Measurements from ENCODE around the gene RAVER1.
"Not testable (repeated sequence)": the region's sequence is repeated elsewhere in the genome, so short reads cannot be mapped to it uniquely, and the experiment has no call there.

Gene RAVER1

DNA sequence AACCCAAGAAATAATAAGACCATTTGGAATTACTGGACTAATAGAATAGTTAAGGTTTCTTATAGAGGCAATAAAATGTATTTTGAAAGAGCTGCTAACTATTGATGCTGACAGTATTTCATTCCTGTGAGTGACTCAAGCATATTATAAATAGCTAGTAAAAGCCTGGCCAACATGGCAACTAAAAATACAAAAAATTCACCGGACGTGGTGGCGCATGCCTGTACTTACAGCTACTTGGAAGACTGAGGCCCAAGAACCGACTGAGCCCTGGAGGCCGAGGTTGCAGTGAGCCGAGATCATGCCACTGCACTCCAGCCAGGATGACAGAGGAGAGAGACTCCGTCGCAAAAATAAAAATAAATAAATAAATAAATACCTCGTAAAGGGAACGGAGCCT is 11.5 kb upstream of the RAVER1 start:
- no peak for DNase-seq

DNA sequence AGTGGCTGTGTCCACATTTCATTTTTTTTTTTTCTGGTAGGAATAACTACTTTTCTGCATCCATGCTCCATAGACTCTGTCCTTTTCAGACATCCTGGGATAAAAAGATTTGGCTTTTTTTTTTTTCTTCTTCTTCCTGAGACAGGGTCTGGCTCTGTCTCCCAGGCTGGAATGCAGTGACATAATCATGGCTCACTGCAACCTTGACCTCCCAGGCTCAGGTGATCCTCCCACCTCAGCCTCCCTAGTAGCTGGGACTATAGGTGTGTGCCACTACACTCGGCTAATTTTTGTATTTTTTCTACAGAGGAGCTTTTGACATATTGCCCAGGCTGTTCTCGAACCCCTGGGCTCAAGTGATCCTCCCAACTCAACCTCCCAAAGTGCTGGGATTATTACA is 10.2 kb upstream of the RAVER1 start:
- no peak for DNase-seq

DNA sequence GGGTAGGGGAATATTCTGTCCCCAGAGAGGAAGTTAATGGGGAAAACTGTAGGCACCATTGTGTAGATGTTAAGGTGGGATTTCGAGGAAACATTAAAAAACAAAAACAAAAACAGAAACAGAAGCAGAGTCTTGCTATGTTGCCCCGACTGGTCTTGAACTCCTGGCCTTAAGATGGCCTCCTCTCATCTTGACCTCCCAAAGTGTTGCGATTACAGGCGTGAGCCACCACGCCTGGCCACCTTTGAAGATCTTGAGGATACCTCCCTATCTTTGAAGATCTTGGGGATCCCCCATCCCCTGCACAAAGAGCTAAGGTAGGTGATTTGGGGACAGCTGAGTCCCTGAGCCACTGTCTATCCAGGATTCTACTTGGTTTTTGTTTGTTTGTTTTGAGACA is 6.6 kb upstream of the RAVER1 start:
- DNase-seq = no peak

DNA sequence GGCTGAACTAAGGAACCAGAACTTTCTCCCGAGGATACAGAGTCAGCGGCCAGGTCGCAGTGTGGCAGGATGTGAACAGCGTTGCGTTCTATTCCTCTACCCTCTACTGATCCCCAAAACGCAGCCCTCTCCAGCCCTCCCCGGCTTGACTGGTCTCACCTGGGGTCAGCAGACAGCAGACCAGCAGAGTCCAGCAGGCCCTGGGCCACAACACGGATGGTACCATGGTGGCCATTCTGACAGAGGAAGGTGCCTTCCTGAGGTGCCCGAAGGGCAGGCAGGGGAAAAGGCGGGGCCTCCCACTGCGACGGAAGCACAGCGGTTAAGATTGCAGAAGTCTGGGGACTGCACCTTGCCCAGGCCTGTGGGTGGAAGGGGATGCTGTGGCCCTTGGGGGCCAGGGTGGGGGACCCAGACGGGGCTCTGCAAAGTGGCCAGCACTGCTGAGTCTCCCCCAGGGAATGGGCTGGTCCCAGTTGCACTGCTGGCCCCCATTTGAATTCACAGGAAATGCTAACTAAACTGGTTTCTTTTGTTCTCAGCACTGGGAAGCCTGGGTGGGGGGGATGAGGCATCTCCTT is 6.1 kb upstream of the RAVER1 start, which contains the start of gene ICAM3:
Gene ICAM3 (minus strand): TSS at position 245 of the 581 bp plus-strand sequence. CDS start 10 bp downstream, at position 235.
- no peak for DNase-seq

DNA sequence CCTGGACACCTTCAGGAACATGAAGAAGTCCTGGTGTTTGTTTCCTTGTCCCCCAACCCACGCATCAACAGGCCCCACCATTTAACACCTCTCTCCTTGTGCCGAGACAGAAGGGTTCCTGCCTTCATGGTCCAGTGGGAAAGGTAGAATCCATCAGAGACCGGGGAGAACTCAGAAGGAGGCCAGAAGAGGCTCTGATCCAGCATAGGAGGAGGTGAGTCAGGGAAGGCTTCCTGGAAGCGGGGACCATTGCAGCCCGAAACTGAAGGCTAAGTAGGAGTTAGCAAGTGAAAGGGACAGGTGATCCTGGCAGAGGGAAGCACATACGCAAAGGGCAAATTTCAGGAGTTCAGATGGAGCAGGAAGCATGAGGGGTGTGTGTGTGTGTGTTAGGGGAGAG is 5.6 kb upstream of the RAVER1 start:
- DNase-seq = no peak

- DNase-seq = not testable (repeated sequence)
These were observed 3.4 kb upstream of the RAVER1 start for GRCh38 chr19:10336725-10337124.

- peak in 18 of 56 donors; percentile 2 to 50 (median 13) for DNase-seq
These were observed 2.1 kb upstream of the RAVER1 start for GRCh38 chr19:10335352-10335985.

- peak in 54 of 56 donors; percentile 4 to 83 (median 58) for DNase-seq
These were observed 1.4 kb upstream of the RAVER1 start for GRCh38 chr19:10334588-10335351.

DNA sequence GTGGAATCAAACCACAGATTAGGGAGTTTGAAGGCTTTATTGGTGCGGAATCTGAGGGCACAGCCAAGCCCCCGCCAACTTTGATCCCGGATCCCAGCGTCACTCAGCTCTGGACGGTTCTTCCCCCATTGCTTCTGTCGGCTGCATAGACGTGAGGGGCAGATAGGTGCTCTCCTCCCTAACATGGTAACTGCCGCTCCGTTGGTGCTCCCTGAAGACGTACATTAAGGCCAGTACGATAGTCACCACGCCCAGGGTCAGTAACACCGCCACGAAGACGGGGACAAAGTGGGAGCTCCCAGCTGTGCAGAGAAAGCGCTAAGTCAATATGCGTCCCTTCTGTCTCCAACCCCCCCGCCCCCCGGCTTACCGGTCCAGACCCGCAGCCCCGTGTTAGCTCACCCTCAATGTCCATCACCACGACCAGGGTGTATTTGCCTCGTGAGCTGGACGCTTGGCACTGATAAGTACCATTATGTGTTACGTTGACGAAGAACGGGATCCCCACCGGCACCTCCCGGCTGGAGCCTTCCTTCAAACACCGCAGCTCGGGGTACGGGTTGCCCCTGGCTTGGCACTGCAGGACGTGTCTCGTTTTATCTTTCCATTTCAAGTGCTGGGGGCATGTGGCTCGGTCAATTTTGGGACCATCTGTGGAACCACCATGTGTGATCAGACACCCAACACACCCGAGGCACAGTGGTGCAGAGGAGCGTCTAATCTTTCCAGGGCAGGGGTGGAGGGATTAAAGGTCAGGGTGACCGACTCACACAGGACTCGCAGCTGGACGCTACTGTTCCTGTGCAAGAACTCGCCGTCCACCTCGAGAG is 644 bp upstream of the RAVER1 start:
- DNase-seq = no peak

GRCh38 chr19:10332158-10332964 is 968 bp downstream of the RAVER1 start:
- no peak for DNase-seq

DNA sequence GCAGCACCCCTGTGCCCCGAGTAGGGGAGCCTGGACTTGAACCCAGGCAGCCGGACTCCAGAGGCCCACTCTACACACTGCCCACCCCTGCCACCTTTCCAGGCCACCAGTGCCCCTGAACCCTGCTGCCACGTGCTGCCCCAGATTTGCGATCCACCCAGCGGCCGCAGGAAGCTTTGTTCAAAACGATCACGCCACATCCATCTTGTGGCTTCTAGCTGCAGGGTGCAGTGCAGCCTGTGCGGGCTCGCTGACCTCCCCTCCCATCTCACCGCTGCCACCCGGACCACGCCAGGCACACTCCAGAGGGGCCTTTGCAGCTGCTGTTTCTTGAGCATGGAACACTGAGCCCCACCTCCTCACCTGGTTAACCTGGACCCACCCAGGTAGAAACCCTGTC is 3.8 kb downstream of the RAVER1 start:
- DNase-seq = no peak

DNA sequence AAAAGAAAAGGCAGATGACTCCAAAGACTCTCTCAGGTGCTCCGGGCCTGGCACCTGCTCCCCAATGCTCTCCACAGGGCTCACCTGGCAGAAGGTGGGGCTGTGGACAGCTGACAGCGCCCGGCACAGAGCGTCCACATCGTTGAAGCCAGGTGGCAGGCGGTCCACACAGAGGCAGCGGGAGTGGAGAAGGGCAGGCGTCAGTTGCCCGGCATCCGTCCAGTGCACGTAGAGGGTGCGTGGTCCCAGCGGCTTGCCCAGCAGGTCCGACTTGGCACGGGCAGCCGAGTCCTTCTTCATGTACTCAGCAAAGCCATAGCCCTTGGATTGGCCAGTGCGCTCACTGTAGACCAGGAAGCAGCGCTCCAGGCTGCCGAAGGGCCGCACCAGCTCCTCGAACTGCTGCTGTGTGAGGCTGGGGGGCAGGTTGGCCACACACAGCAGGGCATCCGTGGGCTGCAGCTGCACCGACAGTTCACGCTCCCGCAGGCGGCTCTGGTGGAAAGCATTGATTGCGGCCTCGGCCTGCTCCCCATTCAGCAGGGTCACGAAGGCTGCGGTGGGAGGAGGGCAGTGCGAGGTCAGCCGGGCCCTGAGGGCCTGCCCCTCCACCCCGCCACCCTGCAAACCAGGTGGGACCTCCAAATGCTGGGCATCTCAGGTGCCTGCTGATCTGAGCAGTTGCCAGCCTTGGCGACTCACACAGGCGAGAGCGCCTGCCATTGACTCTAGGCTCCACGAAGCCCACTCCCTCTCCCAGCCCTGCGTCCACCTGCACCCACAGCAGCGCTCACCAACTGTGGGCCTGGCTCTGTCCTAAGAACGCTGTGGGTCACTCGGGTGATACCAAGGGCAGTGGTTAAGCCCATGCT is 4.5 kb downstream of the RAVER1 start:
- DNase-seq = no peak

DNA sequence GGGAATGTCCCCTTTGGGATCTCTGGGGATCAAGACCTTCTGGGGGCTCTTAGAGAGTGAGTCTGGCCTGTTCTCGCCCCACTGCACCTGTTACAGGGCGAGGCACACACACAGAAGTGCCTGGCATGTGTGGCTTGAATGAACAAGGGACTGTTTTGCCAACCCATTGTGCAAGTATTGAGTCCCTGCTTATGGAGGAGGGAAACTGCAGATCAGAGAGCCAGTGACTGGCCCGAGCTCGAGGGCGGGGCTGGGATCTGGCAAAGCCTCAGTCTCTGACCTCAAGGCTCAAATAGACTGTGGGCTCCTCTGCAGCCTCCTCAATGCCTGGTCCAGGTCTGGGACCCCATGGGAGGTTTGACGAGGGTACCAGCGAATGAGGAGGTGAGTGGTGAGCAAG is 5.5 kb downstream of the RAVER1 start:
- DNase-seq = no peak

DNA sequence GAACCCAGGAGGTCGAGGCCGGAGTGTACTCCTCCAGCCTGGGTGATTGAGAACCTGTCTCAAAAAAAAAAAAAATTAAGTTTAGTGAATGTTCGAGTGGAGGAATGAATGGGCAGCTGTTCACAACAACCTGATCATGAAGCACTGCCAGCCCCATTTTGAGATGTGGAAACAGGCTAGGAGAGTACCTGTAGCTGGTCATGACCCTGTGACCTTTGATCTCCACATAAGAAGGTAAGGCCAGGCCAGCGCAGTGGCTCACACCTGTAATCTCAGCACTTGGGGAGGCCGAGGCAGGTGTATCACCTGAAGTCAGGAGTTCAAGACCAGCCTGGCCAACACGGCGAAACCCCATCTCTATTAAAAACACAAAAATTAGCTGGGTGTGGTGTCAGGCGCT is 7.6 kb downstream of the RAVER1 start:
- DNase-seq = no peak

DNA sequence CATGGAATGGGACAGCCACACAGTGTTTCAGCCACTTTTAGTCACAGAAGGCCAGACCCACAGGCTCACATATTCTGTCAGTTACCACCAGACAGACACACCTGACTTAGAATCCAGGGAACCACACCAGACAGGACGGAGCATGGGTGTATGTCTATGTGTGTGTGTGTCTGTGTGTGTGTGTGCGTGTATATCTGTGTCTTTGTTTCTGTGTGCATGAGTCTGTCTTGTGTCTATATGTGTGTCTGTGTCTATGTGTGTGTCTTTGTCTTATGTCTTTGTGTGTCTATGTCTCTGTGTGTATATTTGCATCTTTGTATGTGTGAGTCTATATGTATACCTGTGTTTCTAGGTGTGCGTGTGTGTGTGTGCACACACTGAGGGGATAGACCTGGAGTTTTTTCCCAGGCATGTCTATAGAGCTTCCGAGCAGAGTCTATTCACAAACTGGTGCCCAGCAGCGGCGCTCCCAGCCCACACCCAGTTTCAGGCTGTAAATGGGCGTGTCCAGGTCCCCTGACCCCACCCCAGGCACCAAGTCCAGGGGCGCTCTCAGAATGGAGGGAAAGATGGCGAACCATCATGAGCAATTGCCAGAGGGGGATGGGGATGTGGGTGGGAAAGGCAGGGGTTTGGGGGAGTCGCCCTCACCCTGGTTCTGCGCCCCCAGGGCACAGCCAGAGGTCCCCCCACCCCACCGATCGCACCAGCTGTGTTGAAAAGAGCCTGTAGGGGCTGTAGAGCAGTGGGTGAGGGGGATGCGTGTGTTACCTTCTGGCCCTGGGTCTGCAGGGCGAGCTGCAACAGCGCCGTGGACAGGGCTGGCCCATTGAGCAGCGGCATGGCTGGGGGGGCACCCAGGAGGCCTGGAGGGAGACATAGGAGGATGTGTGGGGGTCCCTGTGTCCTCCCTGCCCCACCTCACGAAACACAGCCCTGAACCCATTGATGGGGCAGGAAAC is 11.2 kb downstream of the RAVER1 start:
- no peak for DNase-seq

GRCh38 chr19:10321417-10321797 is 11.9 kb downstream of the RAVER1 start:
- DNase-seq = no peak

- no peak for DNase-seq
These were observed 12.5 kb downstream of the RAVER1 start for GRCh38 chr19:10320602-10321416.
